Body of pancreas (tissue), 4 donors: ENCODE results near the gene BUD31. TPM values are rescaled to one million over a fixed set of nuclear protein-coding genes. Genes with fewer than 3 reads are reported as not detected.

Experiments used
- ATAC-seq: fragments of 150-250 bp; one replicate; pipeline ENCODE4 v1.9.1; 2016
- DNase-seq, 4 donors: peaks; one replicate each; pipeline ENCODE4 v3.0.0-alpha.2; 2019
- H3K27ac ChIP-seq, 4 donors: fragments of 200-600 bp; sonication (generic); 1 replicate in 3 of 4; 2 replicates in 1 of 4; pipeline versions ENCODE4 v1.5.1 to v1.6.1; 2016 to 2019; ENCODE audit warnings: mild to moderate bottlenecking in 1 of 4, mixed read lengths in 1 of 4, moderate library complexity in 1 of 4
- H3K27me3 ChIP-seq, 2 donors: fragments of 200-600 bp; sonication (generic); one replicate each; pipeline ENCODE4 v1.6.0; 2016; ENCODE audit warnings: mild to moderate bottlenecking in 1 of 2
- H3K36me3 ChIP-seq, 2 donors: fragments of 200-600 bp; sonication (generic); replicated peaks in 1 of 2; 2 replicates each; pipeline ENCODE4 v1.5.1; 2016; ENCODE audit warnings: low read depth in 2 of 2; ENCODE audit not compliant: insufficient read depth in 1 of 2
- H3K4me1 ChIP-seq: fragments of 200-600 bp; sonication (generic); one replicate; pipeline ENCODE4 v1.6.0; 2016
- H3K4me3 ChIP-seq, 2 donors: fragments of 200-600 bp; sonication (generic); 1 replicate in 1 of 2; 2 replicates in 1 of 2; pipeline ENCODE4 v1.5.1; 2016 to 2019
- H3K9me3 ChIP-seq, 3 donors: fragments of 200-600 bp; sonication (generic); 1 replicate in 2 of 3; 2 replicates in 1 of 3; pipeline ENCODE4 v1.5.1; 2016
- POLR2A ChIP-seq, 3 donors: fragments of 450-650 bp; IDR thresholded peaks; one replicate each; pipeline ENCODE4 v1.6.1; 2016; ENCODE audit warnings: antibody characterized with exemption in 3 of 3, mild to moderate bottlenecking in 2 of 3
- WGBS, 2 donors: methylation state at CpG; one replicate each; pipeline ENCODE4 v1.1.5; 2017; 5-methylcytosine and 5-hydroxymethylcytosine counted together
- intact Hi-C: fragments of 100-400 bp; cut with DNase I; formaldehyde crosslinking; loops from one replicate; pipeline ENCODE4 v1.15.1; 2023
- total RNA-seq, 2 donors: library from RNA; depleted of rRNA; stranded (reverse); fragments of >200 nt; gene quantifications; one replicate each; pipeline ENCODE4 v1.1.0, GENCODE V29; 2016
- TF ChIP-seq, protein P1 (sequence below), 7 experiments: fragments of 450-650 bp in 4 of 7; fragments of 200-600 bp in 3 of 7; sonication (generic) in 3 of 7; IDR thresholded peaks; one replicate each; pipeline ENCODE4 v1.5.1; 2016 to 2019; ENCODE audit warnings: antibody characterized with exemption in 7 of 7

BUD31 gene
- total RNA-seq, 2 donors from 2014 or later, result 29.6 to 31.6 TPM

DNA sequence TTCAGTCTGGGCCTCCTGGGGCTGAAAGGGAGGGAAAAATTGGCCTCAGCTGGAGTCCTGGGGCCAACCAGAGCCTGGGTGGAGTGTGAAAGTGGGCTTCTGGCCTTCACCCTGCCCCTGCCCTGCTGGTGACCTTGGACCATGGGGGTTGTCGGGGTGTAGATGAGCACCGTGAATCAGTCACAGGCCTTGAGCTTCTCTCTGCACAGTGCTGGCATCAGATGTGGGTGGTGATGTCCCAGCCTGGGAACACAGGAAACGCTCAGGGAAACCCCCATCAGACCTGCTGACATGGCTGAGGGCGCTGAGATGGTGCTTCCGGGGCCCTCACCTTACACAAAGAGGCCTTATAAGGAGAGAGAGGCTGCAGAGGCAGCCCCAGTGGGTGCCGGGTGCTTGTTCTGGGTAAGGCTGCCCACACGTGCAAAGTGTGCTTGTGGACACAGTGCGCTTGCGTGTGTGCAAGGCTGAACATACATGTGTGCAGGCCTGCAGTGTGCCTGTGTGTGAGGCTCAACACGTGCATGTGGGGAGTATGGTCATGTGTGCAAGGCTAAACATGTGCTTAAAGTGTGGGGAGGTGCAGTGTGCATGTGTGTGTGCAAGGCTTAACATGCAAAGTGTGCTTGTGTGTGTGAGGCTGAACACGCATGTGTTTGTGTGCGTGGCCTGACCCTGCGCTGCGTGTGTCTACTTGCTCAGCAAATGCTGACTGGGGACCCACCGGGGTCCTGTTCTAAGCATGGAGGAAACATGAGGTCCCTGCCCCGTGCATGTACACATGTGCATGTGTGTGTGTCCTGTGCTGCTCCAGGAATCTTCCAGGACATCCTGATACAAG is 27.7 kb upstream of the BUD31 start:
- Histone ChIP-seq H3K27ac (peak overlapping the region in 2 of 4 donors; percentile 46 to 74), H3K9me3 (no peaks in the 10 kb centered on the region), H3K36me3 (no peaks in the 10 kb centered on the region), H3K4me3 (no peak overlapping the region), H3K27me3 (no peaks in the 10 kb centered on the region), H3K4me1 (peaks cover 9% of the 10 kb centered on the region)
- intact Hi-C loops, result no loop called here
- ATAC-seq (peak; percentile 30), DNase-seq (peak in 2 of 4 donors; percentile 21 to 60)
- WGBS, 2 donors, result 59 to 67% methylated on average over 9 to 16 of the region's 16 CpGs
- TF ChIP-seq, protein P1, sequence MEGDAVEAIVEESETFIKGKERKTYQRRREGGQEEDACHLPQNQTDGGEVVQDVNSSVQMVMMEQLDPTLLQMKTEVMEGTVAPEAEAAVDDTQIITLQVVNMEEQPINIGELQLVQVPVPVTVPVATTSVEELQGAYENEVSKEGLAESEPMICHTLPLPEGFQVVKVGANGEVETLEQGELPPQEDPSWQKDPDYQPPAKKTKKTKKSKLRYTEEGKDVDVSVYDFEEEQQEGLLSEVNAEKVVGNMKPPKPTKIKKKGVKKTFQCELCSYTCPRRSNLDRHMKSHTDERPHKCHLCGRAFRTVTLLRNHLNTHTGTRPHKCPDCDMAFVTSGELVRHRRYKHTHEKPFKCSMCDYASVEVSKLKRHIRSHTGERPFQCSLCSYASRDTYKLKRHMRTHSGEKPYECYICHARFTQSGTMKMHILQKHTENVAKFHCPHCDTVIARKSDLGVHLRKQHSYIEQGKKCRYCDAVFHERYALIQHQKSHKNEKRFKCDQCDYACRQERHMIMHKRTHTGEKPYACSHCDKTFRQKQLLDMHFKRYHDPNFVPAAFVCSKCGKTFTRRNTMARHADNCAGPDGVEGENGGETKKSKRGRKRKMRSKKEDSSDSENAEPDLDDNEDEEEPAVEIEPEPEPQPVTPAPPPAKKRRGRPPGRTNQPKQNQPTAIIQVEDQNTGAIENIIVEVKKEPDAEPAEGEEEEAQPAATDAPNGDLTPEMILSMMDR (IDR thresholded peaks at IDR 0.05), result no peak
- TF ChIP-seq POLR2A (IDR thresholded peaks at IDR 0.05), result no peak

DNA sequence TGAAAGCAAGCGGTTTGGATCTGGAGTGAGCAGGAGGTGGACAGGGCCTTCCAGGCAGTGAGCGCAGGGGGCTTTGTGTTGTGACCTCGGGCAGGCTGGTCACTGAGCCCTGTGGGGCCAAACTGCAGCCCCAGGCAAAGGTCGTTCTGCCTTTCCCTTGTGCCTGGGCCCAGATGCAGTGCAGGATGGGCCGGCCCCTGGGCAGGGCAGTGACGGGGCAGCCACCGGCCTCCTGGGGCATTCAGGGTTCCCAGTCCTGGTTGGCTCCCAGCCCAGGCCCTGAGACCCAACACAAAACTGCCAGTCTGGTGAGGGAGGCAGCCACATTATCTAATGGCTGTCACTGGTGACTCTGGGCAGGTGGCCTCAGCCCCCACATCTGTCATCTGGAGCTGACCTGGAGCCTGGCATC is 27.1 kb upstream of the BUD31 start:
- no peaks in the 10 kb centered on the region for H3K36me3 ChIP-seq
- no peak overlapping the region for H3K4me3 ChIP-seq
- 61 to 74% methylated on average over 3 to 5 of the region's 7 CpGs for WGBS, 2 donors
- intact Hi-C loops, result no loop called here
- ATAC-seq (no peak), DNase-seq (no peak)
- no peak for TF ChIP-seq POLR2A (IDR thresholded peaks at IDR 0.05)
- TF ChIP-seq, protein P1 (IDR thresholded peaks at IDR 0.05), result no peak
- no peak overlapping the region for H3K27ac ChIP-seq
- H3K4me1 ChIP-seq, result peaks cover 7% of the 10 kb centered on the region
- no peaks in the 10 kb centered on the region for H3K27me3 ChIP-seq
- no peaks in the 10 kb centered on the region for H3K9me3 ChIP-seq

GRCh38 chr7:99383203-99383602 is 25.6 kb upstream of the BUD31 start:
- no peak overlapping the region for H3K4me3 ChIP-seq
- ATAC-seq (no peak), DNase-seq (no peak)
- intact Hi-C loops, result no loop called here
- peaks cover 7% of the 10 kb centered on the region for H3K4me1 ChIP-seq
- H3K27ac ChIP-seq, result no peak overlapping the region
- H3K9me3 ChIP-seq, result no peaks in the 10 kb centered on the region
- TF ChIP-seq, protein P1 (IDR thresholded peaks at IDR 0.05), result no peak
- TF ChIP-seq POLR2A (IDR thresholded peaks at IDR 0.05), result no peak
- WGBS, 2 donors, result 83 to 91% methylated on average over 9 to 10 of the region's 10 CpGs
- H3K27me3 ChIP-seq, result no peaks in the 10 kb centered on the region
- no peaks in the 10 kb centered on the region for H3K36me3 ChIP-seq

- TF ChIP-seq, protein P1 (IDR thresholded peaks at IDR 0.05), result no peak
- no peak for TF ChIP-seq POLR2A (IDR thresholded peaks at IDR 0.05)
- H3K4me3 ChIP-seq, result no peak overlapping the region
- 83 to 88% methylated on average over 9 to 13 of the region's 13 CpGs for WGBS, 2 donors
- peaks cover 7% of the 10 kb centered on the region for H3K4me1 ChIP-seq
- no peak for ATAC-seq
- no peaks in the 10 kb centered on the region for H3K9me3 ChIP-seq
- no peaks in the 10 kb centered on the region for H3K27me3 ChIP-seq
- no peak for DNase-seq
- H3K27ac ChIP-seq, result no peak overlapping the region
- intact Hi-C loops, result no loop called here
- peaks cover 0 to 2% of the 10 kb centered on the region in 2 donors for H3K36me3 ChIP-seq
Measured at GRCh38 chr7:99383791-99384370, 24.9 kb upstream of the BUD31 start.
